Measurements from ENCODE around the gene GATAD2B.

GRCh38 chr1:153842006-153842471 lies 80.7 kb downstream of the GATAD2B start:
- TF ChIP-seq, protein P1, sequence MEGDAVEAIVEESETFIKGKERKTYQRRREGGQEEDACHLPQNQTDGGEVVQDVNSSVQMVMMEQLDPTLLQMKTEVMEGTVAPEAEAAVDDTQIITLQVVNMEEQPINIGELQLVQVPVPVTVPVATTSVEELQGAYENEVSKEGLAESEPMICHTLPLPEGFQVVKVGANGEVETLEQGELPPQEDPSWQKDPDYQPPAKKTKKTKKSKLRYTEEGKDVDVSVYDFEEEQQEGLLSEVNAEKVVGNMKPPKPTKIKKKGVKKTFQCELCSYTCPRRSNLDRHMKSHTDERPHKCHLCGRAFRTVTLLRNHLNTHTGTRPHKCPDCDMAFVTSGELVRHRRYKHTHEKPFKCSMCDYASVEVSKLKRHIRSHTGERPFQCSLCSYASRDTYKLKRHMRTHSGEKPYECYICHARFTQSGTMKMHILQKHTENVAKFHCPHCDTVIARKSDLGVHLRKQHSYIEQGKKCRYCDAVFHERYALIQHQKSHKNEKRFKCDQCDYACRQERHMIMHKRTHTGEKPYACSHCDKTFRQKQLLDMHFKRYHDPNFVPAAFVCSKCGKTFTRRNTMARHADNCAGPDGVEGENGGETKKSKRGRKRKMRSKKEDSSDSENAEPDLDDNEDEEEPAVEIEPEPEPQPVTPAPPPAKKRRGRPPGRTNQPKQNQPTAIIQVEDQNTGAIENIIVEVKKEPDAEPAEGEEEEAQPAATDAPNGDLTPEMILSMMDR (IDR thresholded peaks at IDR 0.05 in 4 of 5, conservative IDR thresholded peaks at IDR 0.05 in 1 of 5) = no peak
- no peak for TF ChIP-seq POLR2A (IDR thresholded peaks at IDR 0.05)
